ENCODE data around the gene ELANE.

The ELANE gene

GRCh38 chr19:862581-863314 lies 10.6 kb downstream of the ELANE start:
- H2BK12ac ChIP-seq (ENCODE audit: low read length) = no peak overlapping the region
- no peaks in the 10 kb centered on the region for H3K79me1 ChIP-seq (ENCODE audit: low read length)
- H3K27ac ChIP-seq (ENCODE audit: low read depth, low read length) = no peak overlapping the region
- H2AK5ac ChIP-seq (ENCODE audit: low read length) = peak overlapping the region; percentile 52
- no CpG with 5 or more reads among the region's 48 CpGs for WGBS (ENCODE audit: extremely low coverage, insufficient coverage, insufficient read length)
- H3K4me2 ChIP-seq (ENCODE audit: low read length) = peak overlapping the region; percentile 26
- H3K4me3 ChIP-seq (ENCODE audit: low read depth, low read length) = no peak overlapping the region
- H3K4ac ChIP-seq (ENCODE audit: low read depth, low read length) = no peak overlapping the region
- peak; percentile 61 to 68 for DNase-seq
- H2BK120ac ChIP-seq (ENCODE audit: insufficient read depth, low read length, poor library complexity) = no peak overlapping the region
- H2AFZ ChIP-seq (ENCODE audit: insufficient read depth, low read length, poor library complexity) = no peak overlapping the region
- no peak overlapping the region for H3K23ac ChIP-seq (ENCODE audit: low read length)
- H4K8ac ChIP-seq (ENCODE audit: low read depth, low read length) = no peak overlapping the region
- H3K14ac ChIP-seq (ENCODE audit: low read length) = no peak overlapping the region
- H3K9ac ChIP-seq (ENCODE audit: low read length) = no peak overlapping the region
- H3K4me1 ChIP-seq (ENCODE audit: control insufficient read depth in 1 of 2, insufficient read depth in 2 of 2, low read length in 2 of 2) = peaks cover 4 to 9% of the 10 kb centered on the region in 2 experiments
- H4K12ac ChIP-seq (ENCODE audit: low read depth, low read length) = no peak overlapping the region
- no peaks in the 10 kb centered on the region for H3K79me2 ChIP-seq (ENCODE audit: control insufficient read depth, insufficient read depth, low read length, poor library complexity)
- peaks cover 16% of the 10 kb centered on the region for H3K9me3 ChIP-seq (ENCODE audit: insufficient read depth, low read depth, low read length)
- no peak overlapping the region for H4K91ac ChIP-seq (ENCODE audit: low read depth, low read length)
- H3K27me3 ChIP-seq (ENCODE audit: insufficient read depth, low read length) = peaks cover 11% of the 10 kb centered on the region
- no peak overlapping the region for H3K18ac ChIP-seq (ENCODE audit: low read length)
- peaks cover 5 to 6% of the 10 kb centered on the region in 2 experiments for H3K36me3 ChIP-seq (ENCODE audit: control insufficient read depth in 1 of 2, insufficient read depth in 2 of 2, low read length in 2 of 2)
- no peak overlapping the region for H2BK5ac ChIP-seq (ENCODE audit: low read depth, low read length, poor library complexity)

GRCh38 chr19:863315-863620 lies 11.2 kb downstream of the ELANE start:
- no peaks in the 10 kb centered on the region for H3K79me1 ChIP-seq (ENCODE audit: low read length)
- H2BK5ac ChIP-seq (ENCODE audit: low read depth, low read length, poor library complexity) = no peak overlapping the region
- DNase-seq = no peak
- no peak overlapping the region for H4K91ac ChIP-seq (ENCODE audit: low read depth, low read length)
- no peak overlapping the region for H3K14ac ChIP-seq (ENCODE audit: low read length)
- H3K18ac ChIP-seq (ENCODE audit: low read length) = no peak overlapping the region
- H3K4me3 ChIP-seq (ENCODE audit: low read depth, low read length) = no peak overlapping the region
- peaks cover 16% of the 10 kb centered on the region for H3K9me3 ChIP-seq (ENCODE audit: insufficient read depth, low read depth, low read length)
- peaks cover 11% of the 10 kb centered on the region in 2 experiments for H3K36me3 ChIP-seq (ENCODE audit: control insufficient read depth in 1 of 2, insufficient read depth in 2 of 2, low read length in 2 of 2)
- H4K12ac ChIP-seq (ENCODE audit: low read depth, low read length) = no peak overlapping the region
- H2AK5ac ChIP-seq (ENCODE audit: low read length) = no peak overlapping the region
- H3K4me1 ChIP-seq (ENCODE audit: control insufficient read depth in 1 of 2, insufficient read depth in 2 of 2, low read length in 2 of 2) = peaks cover 4 to 9% of the 10 kb centered on the region in 2 experiments
- H2BK120ac ChIP-seq (ENCODE audit: insufficient read depth, low read length, poor library complexity) = no peak overlapping the region
- H3K27me3 ChIP-seq (ENCODE audit: insufficient read depth, low read length) = peaks cover 11% of the 10 kb centered on the region
- WGBS (ENCODE audit: extremely low coverage, insufficient coverage, insufficient read length) = no CpG with 5 or more reads among the region's 7 CpGs
- H3K9ac ChIP-seq (ENCODE audit: low read length) = no peak overlapping the region
- H3K23ac ChIP-seq (ENCODE audit: low read length) = no peak overlapping the region
- H2AFZ ChIP-seq (ENCODE audit: insufficient read depth, low read length, poor library complexity) = no peak overlapping the region
- no peak overlapping the region for H4K8ac ChIP-seq (ENCODE audit: low read depth, low read length)
- H3K4me2 ChIP-seq (ENCODE audit: low read length) = no peak overlapping the region
- H2BK12ac ChIP-seq (ENCODE audit: low read length) = no peak overlapping the region
- no peak overlapping the region for H3K27ac ChIP-seq (ENCODE audit: low read depth, low read length)
- no peaks in the 10 kb centered on the region for H3K79me2 ChIP-seq (ENCODE audit: control insufficient read depth, insufficient read depth, low read length, poor library complexity)
- H3K4ac ChIP-seq (ENCODE audit: low read depth, low read length) = no peak overlapping the region

GRCh38 chr19:866769-867300 lies 14.7 kb downstream of the ELANE start:
- no peak overlapping the region for H2AFZ ChIP-seq (ENCODE audit: insufficient read depth, low read length, poor library complexity)
- H3K4me1 ChIP-seq (ENCODE audit: control insufficient read depth in 1 of 2, insufficient read depth in 2 of 2, low read length in 2 of 2) = peaks cover 13 to 18% of the 10 kb centered on the region in 2 experiments
- no peak overlapping the region for H2BK5ac ChIP-seq (ENCODE audit: low read depth, low read length, poor library complexity)
- no peak overlapping the region for H3K4ac ChIP-seq (ENCODE audit: low read depth, low read length)
- H3K9ac ChIP-seq (ENCODE audit: low read length) = no peak overlapping the region
- H2BK120ac ChIP-seq (ENCODE audit: insufficient read depth, low read length, poor library complexity) = no peak overlapping the region
- H3K27ac ChIP-seq (ENCODE audit: low read depth, low read length) = no peak overlapping the region
- peaks cover 5% of the 10 kb centered on the region for H3K79me1 ChIP-seq (ENCODE audit: low read length)
- H3K4me2 ChIP-seq (ENCODE audit: low read length) = no peak overlapping the region
- WGBS (ENCODE audit: extremely low coverage, insufficient coverage, insufficient read length) = no CpG with 5 or more reads among the region's 38 CpGs
- no peak overlapping the region for H3K23ac ChIP-seq (ENCODE audit: low read length)
- no peak overlapping the region for H3K4me3 ChIP-seq (ENCODE audit: low read depth, low read length)
- H4K8ac ChIP-seq (ENCODE audit: low read depth, low read length) = no peak overlapping the region
- peaks cover 30% of the 10 kb centered on the region in 2 experiments for H3K36me3 ChIP-seq (ENCODE audit: control insufficient read depth in 1 of 2, insufficient read depth in 2 of 2, low read length in 2 of 2)
- no peak overlapping the region for H2BK12ac ChIP-seq (ENCODE audit: low read length)
- H4K91ac ChIP-seq (ENCODE audit: low read depth, low read length) = no peak overlapping the region
- DNase-seq = no peak
- H2AK5ac ChIP-seq (ENCODE audit: low read length) = no peak overlapping the region
- H3K27me3 ChIP-seq (ENCODE audit: insufficient read depth, low read length) = no peaks in the 10 kb centered on the region
- no peak overlapping the region for H3K14ac ChIP-seq (ENCODE audit: low read length)
- peaks cover 4% of the 10 kb centered on the region for H3K79me2 ChIP-seq (ENCODE audit: control insufficient read depth, insufficient read depth, low read length, poor library complexity)
- no peak overlapping the region for H3K18ac ChIP-seq (ENCODE audit: low read length)
- H3K9me3 ChIP-seq (ENCODE audit: insufficient read depth, low read depth, low read length) = peaks cover 2% of the 10 kb centered on the region
- H4K12ac ChIP-seq (ENCODE audit: low read depth, low read length) = no peak overlapping the region

- WGBS (ENCODE audit: extremely low coverage, insufficient coverage, insufficient read length) = no CpG with 5 or more reads among the region's 16 CpGs
- Histone ChIP-seq H3K23ac (ENCODE audit: low read length) (no peak overlapping the region), H3K27me3 (ENCODE audit: insufficient read depth, low read length) (no peaks in the 10 kb centered on the region), H3K79me2 (ENCODE audit: control insufficient read depth, insufficient read depth, low read length, poor library complexity) (peaks cover 4% of the 10 kb centered on the region), H3K14ac (ENCODE audit: low read length) (no peak overlapping the region), H3K79me1 (ENCODE audit: low read length) (peaks cover 5% of the 10 kb centered on the region), H2AFZ (ENCODE audit: insufficient read depth, low read length, poor library complexity) (no peak overlapping the region), H3K9ac (ENCODE audit: low read length) (no peak overlapping the region), H3K4me3 (ENCODE audit: low read depth, low read length) (no peak overlapping the region), H2BK5ac (ENCODE audit: low read depth, low read length, poor library complexity) (no peak overlapping the region), H3K27ac (ENCODE audit: low read depth, low read length) (no peak overlapping the region), H3K4me2 (ENCODE audit: low read length) (no peak overlapping the region), H3K18ac (ENCODE audit: low read length) (no peak overlapping the region), H4K8ac (ENCODE audit: low read depth, low read length) (no peak overlapping the region), H3K36me3 (ENCODE audit: control insufficient read depth in 1 of 2, insufficient read depth in 2 of 2, low read length in 2 of 2) (peaks cover 30 to 35% of the 10 kb centered on the region in 2 experiments), H3K4ac (ENCODE audit: low read depth, low read length) (no peak overlapping the region), H2BK120ac (ENCODE audit: insufficient read depth, low read length, poor library complexity) (no peak overlapping the region), H4K12ac (ENCODE audit: low read depth, low read length) (no peak overlapping the region), H4K91ac (ENCODE audit: low read depth, low read length) (no peak overlapping the region), H3K9me3 (ENCODE audit: insufficient read depth, low read depth, low read length) (no peaks in the 10 kb centered on the region), H2AK5ac (ENCODE audit: low read length) (no peak overlapping the region), H3K4me1 (ENCODE audit: control insufficient read depth in 1 of 2, insufficient read depth in 2 of 2, low read length in 2 of 2) (peaks cover 13 to 18% of the 10 kb centered on the region in 2 experiments), H2BK12ac (ENCODE audit: low read length) (no peak overlapping the region)
- no peak for DNase-seq
These were observed 15.2 kb downstream of the ELANE start for GRCh38 chr19:867301-867793.
